Upper lobe of right lung (tissue), 1 donor: ENCODE results near the gene PLAGL1. TPM values are rescaled to one million over a fixed set of nuclear protein-coding genes. Genes with fewer than 3 reads are reported as not detected.
A peak's percentile ranks its signal among the peaks of the same experiment; 100 is the strongest.

Source experiments
- ATAC-seq: fragments of 200-7000 bp; cut with Tn5 transposase; one replicate; pipeline ENCODE4 v1.9.1; 2020; ENCODE audit warnings: mild to moderate bottlenecking, moderate library complexity
- DNase-seq: peaks from one replicate; pipeline ENCODE4 v3.0.0-alpha.2; 2020
- H3K27ac ChIP-seq: fragments of 200-600 bp; one replicate; pipeline ENCODE4 v1.8.0; 2022
- H3K27me3 ChIP-seq: fragments of 200-600 bp; one replicate; pipeline ENCODE4 v1.8.0; 2022; ENCODE audit warnings: mild to moderate bottlenecking
- H3K36me3 ChIP-seq: fragments of 200-600 bp; one replicate; pipeline ENCODE4 v1.8.0; 2022
- H3K4me1 ChIP-seq: fragments of 200-600 bp; one replicate; pipeline ENCODE4 v1.8.0; 2022
- H3K4me3 ChIP-seq: fragments of 200-600 bp; one replicate; pipeline ENCODE4 v1.8.0; 2022; ENCODE audit warnings: mild to moderate bottlenecking
- H3K9me3 ChIP-seq: fragments of 200-600 bp; one replicate; pipeline ENCODE4 v1.8.0; 2022
- intact Hi-C: fragments of 100-400 bp; cut with DNase I; formaldehyde crosslinking; loops from one replicate; pipeline ENCODE4 v1.11.0; 2022
- total RNA-seq: library from RNA; stranded (reverse); fragmentation: NEBNext Ultra II Directional; extraction: Animal tissue kit (Norgen Biotek cat#: 25700); gene quantifications from one replicate; pipeline ENCODE4 v1.2.1, GENCODE V29; 2021
- TF ChIP-seq, protein P1 (sequence below): fragments of 200-600 bp; IDR thresholded peaks from one replicate; pipeline ENCODE4 v1.8.0; 2022; ENCODE audit warnings: antibody characterized with exemption
- donor health status: DM: no; HTN: yes; CAD: no; lungs with severe emphysema.

Gene PLAGL1
- total RNA-seq, 1 donor from 2014 or later: 34.8 TPM

DNA sequence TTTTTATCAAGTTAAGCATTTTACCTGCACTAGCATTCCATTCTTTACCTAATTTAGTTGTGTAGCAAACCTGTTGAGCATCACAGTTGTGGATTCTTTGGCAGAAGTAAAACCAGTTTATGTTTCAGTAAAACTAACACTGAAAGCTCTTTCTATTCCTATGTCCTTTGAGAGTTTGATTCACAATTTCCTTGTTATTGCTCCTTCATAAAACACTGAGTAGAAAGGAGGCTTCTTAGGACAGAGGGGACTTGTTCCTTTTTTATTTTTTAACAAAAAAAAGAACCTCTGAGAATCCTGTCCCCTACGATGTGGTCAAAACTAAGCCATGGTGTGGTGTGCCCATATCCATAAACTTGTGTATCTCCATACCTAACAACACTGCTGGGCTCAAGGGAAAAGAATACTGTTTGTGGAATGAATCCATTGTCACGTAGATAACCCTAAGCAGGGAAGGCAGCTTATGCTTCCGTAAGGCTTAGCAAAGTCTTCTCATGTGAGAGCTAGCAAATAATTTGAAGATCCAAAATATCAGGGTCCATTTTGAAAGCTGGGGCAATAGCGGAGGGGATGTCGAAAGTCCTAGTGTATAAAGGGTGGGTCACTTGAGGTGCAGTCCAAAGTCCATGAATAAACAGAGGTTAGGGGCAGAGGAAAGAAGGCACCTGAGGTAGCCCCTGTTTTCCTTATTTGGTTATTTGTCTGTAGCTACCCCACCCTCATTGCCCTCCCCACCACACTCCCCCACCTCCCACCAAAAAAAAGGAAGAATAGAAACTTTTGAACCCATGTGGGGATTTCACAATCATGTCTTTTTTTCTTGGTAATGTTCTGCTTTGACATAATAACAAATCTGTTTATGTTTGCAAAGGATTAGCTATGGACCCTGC, 71.0 kb downstream of the PLAGL1 start:
- Histone ChIP-seq H3K27ac (no peak overlapping the region), H3K4me1 (no peaks in the 10 kb centered on the region), H3K36me3 (no peaks in the 10 kb centered on the region), H3K9me3 (no peaks in the 10 kb centered on the region), H3K27me3 (no peaks in the 10 kb centered on the region), H3K4me3 (no peak overlapping the region)
- DNase-seq: no peak
- ATAC-seq: no peak
- TF ChIP-seq, protein P1, sequence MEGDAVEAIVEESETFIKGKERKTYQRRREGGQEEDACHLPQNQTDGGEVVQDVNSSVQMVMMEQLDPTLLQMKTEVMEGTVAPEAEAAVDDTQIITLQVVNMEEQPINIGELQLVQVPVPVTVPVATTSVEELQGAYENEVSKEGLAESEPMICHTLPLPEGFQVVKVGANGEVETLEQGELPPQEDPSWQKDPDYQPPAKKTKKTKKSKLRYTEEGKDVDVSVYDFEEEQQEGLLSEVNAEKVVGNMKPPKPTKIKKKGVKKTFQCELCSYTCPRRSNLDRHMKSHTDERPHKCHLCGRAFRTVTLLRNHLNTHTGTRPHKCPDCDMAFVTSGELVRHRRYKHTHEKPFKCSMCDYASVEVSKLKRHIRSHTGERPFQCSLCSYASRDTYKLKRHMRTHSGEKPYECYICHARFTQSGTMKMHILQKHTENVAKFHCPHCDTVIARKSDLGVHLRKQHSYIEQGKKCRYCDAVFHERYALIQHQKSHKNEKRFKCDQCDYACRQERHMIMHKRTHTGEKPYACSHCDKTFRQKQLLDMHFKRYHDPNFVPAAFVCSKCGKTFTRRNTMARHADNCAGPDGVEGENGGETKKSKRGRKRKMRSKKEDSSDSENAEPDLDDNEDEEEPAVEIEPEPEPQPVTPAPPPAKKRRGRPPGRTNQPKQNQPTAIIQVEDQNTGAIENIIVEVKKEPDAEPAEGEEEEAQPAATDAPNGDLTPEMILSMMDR: no peak
- intact Hi-C loops: no loop called here

DNA sequence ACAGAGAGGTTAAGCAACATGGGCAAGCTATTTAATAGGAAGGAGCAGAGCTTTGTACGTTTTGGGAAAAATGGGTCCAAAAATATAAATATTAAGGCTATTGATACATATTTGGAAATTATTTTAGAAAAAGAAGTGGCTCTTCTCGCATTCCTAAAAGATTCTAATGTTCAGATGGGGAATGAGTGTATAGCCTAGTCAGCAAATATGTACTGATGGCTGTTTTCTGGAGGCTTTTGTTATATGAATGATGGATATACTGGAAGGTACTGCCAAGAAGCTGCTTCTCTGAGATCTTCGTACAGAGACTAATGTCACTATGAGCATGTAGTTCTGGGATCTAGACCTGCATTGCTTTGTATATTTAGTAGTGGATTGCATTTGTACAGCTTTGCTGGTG, 71.7 kb downstream of the PLAGL1 start:
- TF ChIP-seq, protein P1: no peak
- H3K9me3 ChIP-seq: no peaks in the 10 kb centered on the region
- ATAC-seq: no peak
- no peak for DNase-seq
- H3K4me3 ChIP-seq: no peak overlapping the region
- H3K4me1 ChIP-seq: no peaks in the 10 kb centered on the region
- no peaks in the 10 kb centered on the region for H3K36me3 ChIP-seq
- H3K27me3 ChIP-seq: no peaks in the 10 kb centered on the region
- intact Hi-C loops: no loop called here
- H3K27ac ChIP-seq: no peak overlapping the region

DNA sequence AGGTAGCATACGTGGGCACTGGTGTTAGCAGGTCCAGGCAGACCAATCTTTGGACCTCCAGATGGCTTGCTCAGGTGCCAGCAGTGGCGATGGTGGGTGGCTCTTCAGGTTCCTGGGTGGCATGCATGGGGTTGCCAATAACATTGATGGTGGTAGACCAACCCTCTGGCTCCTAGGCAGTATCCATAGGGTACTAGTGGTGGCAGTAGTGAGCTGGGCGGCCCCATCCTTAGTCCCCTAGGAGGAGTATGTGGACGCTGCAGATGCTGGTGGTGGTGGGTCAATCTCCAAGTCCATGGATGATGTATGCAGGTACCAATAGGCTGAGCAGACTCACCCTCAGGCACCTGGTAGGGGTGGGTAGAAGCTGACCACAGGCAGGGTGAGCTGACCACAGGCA, 73.2 kb downstream of the PLAGL1 start:
- DNase-seq (no peak), ATAC-seq (peak; percentile 23)
- no peaks in the 10 kb centered on the region for H3K9me3 ChIP-seq
- intact Hi-C loops: no loop called here
- TF ChIP-seq, protein P1: no peak
- no peak overlapping the region for H3K4me3 ChIP-seq
- H3K4me1 ChIP-seq: no peaks in the 10 kb centered on the region
- no peak overlapping the region for H3K27ac ChIP-seq
- no peaks in the 10 kb centered on the region for H3K27me3 ChIP-seq
- H3K36me3 ChIP-seq: no peaks in the 10 kb centered on the region

DNA sequence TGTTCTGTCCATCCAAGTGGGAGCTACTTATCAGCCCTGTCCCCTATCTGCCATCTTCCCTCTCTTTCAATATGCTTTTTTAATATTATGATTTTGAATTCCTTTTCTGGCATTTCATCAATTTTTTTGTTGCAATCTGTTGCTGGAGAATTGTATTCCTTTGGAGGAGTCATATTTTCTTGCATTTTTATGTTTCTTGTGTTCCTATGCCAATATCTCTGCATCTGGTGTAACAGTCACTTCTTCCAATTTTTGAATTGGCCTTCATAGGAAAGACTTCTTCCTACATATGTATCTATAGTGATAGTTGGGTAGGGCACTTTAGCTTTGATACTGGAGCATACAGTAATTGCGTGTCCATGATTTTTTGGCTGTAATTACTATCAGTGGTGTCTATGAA, 73.7 kb downstream of the PLAGL1 start:
- H3K4me3 ChIP-seq: no peak overlapping the region
- TF ChIP-seq, protein P1: no peak
- ATAC-seq (no peak), DNase-seq (no peak)
- no peaks in the 10 kb centered on the region for H3K36me3 ChIP-seq
- H3K27ac ChIP-seq: no peak overlapping the region
- intact Hi-C loops: no loop called here
- no peaks in the 10 kb centered on the region for H3K27me3 ChIP-seq
- no peaks in the 10 kb centered on the region for H3K4me1 ChIP-seq
- no peaks in the 10 kb centered on the region for H3K9me3 ChIP-seq

DNA sequence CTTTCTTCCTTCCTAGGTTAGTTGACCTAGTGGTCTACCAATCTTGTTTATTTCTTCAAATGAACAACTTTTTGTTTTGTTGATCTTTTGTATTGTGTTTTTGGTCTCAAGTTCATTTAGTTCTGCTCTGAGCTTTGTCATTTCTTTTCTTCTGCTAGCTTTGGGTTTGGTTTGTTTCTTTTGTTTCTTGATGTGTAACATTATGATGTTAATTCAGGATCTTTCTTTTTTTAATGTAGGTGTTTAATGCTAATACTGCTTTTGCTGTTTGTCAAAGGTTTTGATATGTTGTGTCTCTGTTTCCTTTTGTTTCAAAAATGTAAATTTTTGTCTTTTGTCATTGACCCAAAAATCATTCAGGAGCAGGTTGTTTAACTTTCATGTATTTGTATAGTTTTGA, 78.1 kb downstream of the PLAGL1 start:
- intact Hi-C loops: no loop called here
- Histone ChIP-seq H3K27ac (no peak overlapping the region), H3K9me3 (no peaks in the 10 kb centered on the region), H3K4me1 (no peaks in the 10 kb centered on the region), H3K4me3 (no peak overlapping the region), H3K27me3 (no peaks in the 10 kb centered on the region), H3K36me3 (no peaks in the 10 kb centered on the region)
- TF ChIP-seq, protein P1: no peak
- ATAC-seq: no peak
- DNase-seq: no peak
